Measurements from ENCODE around the gene TRDMT1. TPM values are rescaled to one million over a fixed set of nuclear protein-coding genes. Genes with fewer than 3 reads are reported as not detected.

The TRDMT1 gene
- polyA plus RNA-seq, 1 donor (not counting 4 experiments of a cell fraction or from before 2014, with no cell fraction given) = 6.6 TPM

GRCh38 chr10:17157024-17157423 is 44.4 kb downstream of the TRDMT1 start:
- Histone ChIP-seq H3K27me3 (ENCODE audit: control insufficient read depth, extremely low read depth, insufficient read depth, low read length) (no peaks in the 10 kb centered on the region), H3K4me1 (ENCODE audit: control insufficient read depth, extremely low read depth, insufficient read depth, low read length) (no peaks in the 10 kb centered on the region), H4K20me1 (ENCODE audit: control insufficient read depth, extremely low read depth, insufficient read depth, low read length) (no peaks in the 10 kb centered on the region), H3K4me2 (ENCODE audit: control insufficient read depth, extremely low read depth, insufficient read depth, low read depth, low read length) (no peak overlapping the region), H3K9me3 (ENCODE audit: control insufficient read depth, low read depth, low read length) (no peaks in the 10 kb centered on the region), H3K9me1 (ENCODE audit: control insufficient read depth, extremely low read depth, insufficient read depth, low read length) (no peaks in the 10 kb centered on the region), H3K27ac (ENCODE audit: control insufficient read depth, insufficient read depth, low read length) (no peak overlapping the region), H3K4me3 (ENCODE audit: control insufficient read depth in 2 of 3, extremely low read depth in 1 of 3, insufficient read depth in 2 of 3, low read depth in 1 of 3, low read length in 3 of 3) (no peak overlapping the region), H3K36me3 (ENCODE audit: control insufficient read depth in 2 of 2, extremely low read depth in 1 of 2, insufficient read depth in 2 of 2, low read length in 2 of 2) (no peaks in the 10 kb centered on the region), H3K79me2 (ENCODE audit: control insufficient read depth, insufficient read depth, low read length) (no peaks in the 10 kb centered on the region), H2AFZ (ENCODE audit: control insufficient read depth, low read length) (no peak overlapping the region), H3K9ac (ENCODE audit: control insufficient read depth, extremely low read depth, insufficient read depth, low read length) (no peak overlapping the region)
- TF ChIP-seq EZH2 (IDR thresholded peaks at IDR 0.05; ENCODE audit: low read length) (no peak), CTCF (optimal IDR thresholded peaks at IDR 0.05 in 1 of 3, IDR thresholded peaks at IDR 0.05 in 1 of 3, conservative IDR thresholded peaks at IDR 0.05 in 1 of 3; ENCODE audit: extremely low read depth in 1 of 3, insufficient read depth in 2 of 3, low read length in 3 of 3) (no peak)
- FAIRE-seq (no peak), DNase-seq (ENCODE audit: low read depth, low spot score) (no peak)
- dilution Hi-C loops (cut with MboI; ENCODE audit: extremely low pct_ligation_motif_present, low sequenced_read_pairs) = no loop called here

GRCh38 chr10:17155826-17156225 is 45.6 kb downstream of the TRDMT1 start:
- Histone ChIP-seq H3K4me2 (ENCODE audit: control insufficient read depth, extremely low read depth, insufficient read depth, low read depth, low read length) (no peak overlapping the region), H4K20me1 (ENCODE audit: control insufficient read depth, extremely low read depth, insufficient read depth, low read length) (no peaks in the 10 kb centered on the region), H3K9me1 (ENCODE audit: control insufficient read depth, extremely low read depth, insufficient read depth, low read length) (no peaks in the 10 kb centered on the region), H3K4me1 (ENCODE audit: control insufficient read depth, extremely low read depth, insufficient read depth, low read length) (no peaks in the 10 kb centered on the region), H3K36me3 (ENCODE audit: control insufficient read depth in 2 of 2, extremely low read depth in 1 of 2, insufficient read depth in 2 of 2, low read length in 2 of 2) (no peaks in the 10 kb centered on the region), H3K79me2 (ENCODE audit: control insufficient read depth, insufficient read depth, low read length) (no peaks in the 10 kb centered on the region), H3K9ac (ENCODE audit: control insufficient read depth, extremely low read depth, insufficient read depth, low read length) (no peak overlapping the region), H3K27me3 (ENCODE audit: control insufficient read depth, extremely low read depth, insufficient read depth, low read length) (no peaks in the 10 kb centered on the region), H3K4me3 (ENCODE audit: control insufficient read depth in 2 of 3, extremely low read depth in 1 of 3, insufficient read depth in 2 of 3, low read depth in 1 of 3, low read length in 3 of 3) (no peak overlapping the region), H3K9me3 (ENCODE audit: control insufficient read depth, low read depth, low read length) (no peaks in the 10 kb centered on the region), H3K27ac (ENCODE audit: control insufficient read depth, insufficient read depth, low read length) (no peak overlapping the region), H2AFZ (ENCODE audit: control insufficient read depth, low read length) (no peak overlapping the region)
- TF ChIP-seq EZH2 (IDR thresholded peaks at IDR 0.05; ENCODE audit: low read length) (no peak), CTCF (optimal IDR thresholded peaks at IDR 0.05 in 1 of 3, IDR thresholded peaks at IDR 0.05 in 1 of 3, conservative IDR thresholded peaks at IDR 0.05 in 1 of 3; ENCODE audit: extremely low read depth in 1 of 3, insufficient read depth in 2 of 3, low read length in 3 of 3) (no peak)
- dilution Hi-C loops (cut with MboI; ENCODE audit: extremely low pct_ligation_motif_present, low sequenced_read_pairs) = no loop called here
- DNase-seq (ENCODE audit: low read depth, low spot score) (no peak), FAIRE-seq (no peak)

All from keratinocyte (primary cell).